IMR-90 (cell line): ENCODE results near the gene DDX54.

ENCODE experiments used
- CTCF ChIP-seq: conservative IDR thresholded peaks from 2 replicates; pipeline ENCODE4 v1.5.1; 2012; ENCODE audit warnings: mild to moderate bottlenecking, low read depth, low read length, improper control_type of control experiment
- USF2 ChIP-seq: fragments of 150-350 bp; IDR thresholded peaks from 2 replicates; pipeline ENCODE4 v1.6.1; 2017; ENCODE audit warnings: mild to moderate bottlenecking, antibody characterized with exemption, low read length, low read depth

GRCh38 chr12:113167868-113168267 lies 17.4 kb downstream of the DDX54 start:
- TF ChIP-seq CTCF (no peak), USF2 (no peak)
